ENCODE data around the gene MIA3.

- no peak for TF ChIP-seq YY1 (IDR thresholded peaks at IDR 0.05; ENCODE audit: insufficient read depth, insufficient read length)
- TF ChIP-seq ZNF274 (IDR thresholded peaks at IDR 0.05; ENCODE audit: low read depth, low read length) = no peak
- TF ChIP-seq SUZ12 (IDR thresholded peaks at IDR 0.05; ENCODE audit: extremely low read depth, insufficient read depth, insufficient read length) = no peak
Observed at GRCh38 chr1:222665964-222666363, 48.1 kb downstream of the MIA3 start.
